Testis (tissue), 5 donors: ENCODE results near the gene SNAPC5. TPM values are rescaled to one million over a fixed set of nuclear protein-coding genes. Genes with fewer than 3 reads are reported as not detected.

Experiments used
- DNase-seq: peaks from one replicate; pipeline ENCODE4 v3.0.0-alpha.2; 2019
- H3K27ac ChIP-seq, 2 donors: fragments of 200-600 bp; sonication (generic); one replicate each; pipeline ENCODE4 v1.5.1; 2019
- H3K27me3 ChIP-seq: fragments of 200-600 bp; sonication (generic); one replicate; pipeline ENCODE4 v1.5.1; 2019
- H3K36me3 ChIP-seq: fragments of 200-600 bp; sonication (generic); one replicate; pipeline ENCODE4 v1.5.1; 2017; ENCODE audit warnings: low read depth; ENCODE audit errors: missing control alignments
- H3K4me1 ChIP-seq: fragments of 200-600 bp; sonication (generic); one replicate; pipeline ENCODE4 v1.5.1; 2019
- H3K4me3 ChIP-seq, 2 donors: fragments of 200-600 bp; sonication (generic); one replicate each; pipeline ENCODE4 v1.5.1; 2017 to 2019
- H3K9me3 ChIP-seq: fragments of 200-600 bp; sonication (generic); one replicate; pipeline ENCODE4 v1.5.1; 2017
- POLR2A ChIP-seq: fragments of 450-650 bp; IDR thresholded peaks from one replicate; pipeline ENCODE4 v1.6.1; 2017; ENCODE audit warnings: antibody characterized with exemption, mild to moderate bottlenecking, moderate library complexity
- WGBS, 2 donors: methylation state at CpG; one replicate each; pipeline ENCODE4 v1.1.5; 2018; 5-methylcytosine and 5-hydroxymethylcytosine counted together
- intact Hi-C: fragments of 100-400 bp; cut with DNase I; formaldehyde crosslinking; loops from one replicate; pipeline ENCODE4 v1.15.1; 2023; ENCODE audit warnings: low total_unique reads
- long read RNA-seq, 2 donors: transcript quantifications; one replicate each; lab custom pipeline, GENCODE V29; 2026
- polyA plus RNA-seq: library from polyadenylated mRNA; stranded (reverse); fragments of 350-450 nt; fragmentation: Illumina TruSeq; extraction: RNeasy Lipid Tissue Mini Kit (QIAGEN cat#74804); gene quantifications from one replicate; pipeline ENCODE4 v1.2.3, GENCODE V29; 2014; ENCODE audit warnings: low read depth, low replicate concordance; ENCODE audit not compliant: insufficient read depth
- total RNA-seq, 2 donors: library from RNA; depleted of rRNA; stranded (reverse); fragments of >200 nt; gene quantifications; one replicate each; pipeline ENCODE4 v1.2.3, GENCODE V29; 2016
- TF ChIP-seq, protein P1 (sequence below), 3 experiments: fragments of 450-650 bp in 2 of 3; fragments of 200-600 bp in 1 of 3; sonication (generic) in 1 of 3; IDR thresholded peaks; one replicate each; pipeline ENCODE4 v1.5.1; 2016 to 2019; ENCODE audit warnings: antibody characterized with exemption in 3 of 3, mild to moderate bottlenecking in 2 of 3, moderate library complexity in 1 of 3

Gene SNAPC5, protein sequence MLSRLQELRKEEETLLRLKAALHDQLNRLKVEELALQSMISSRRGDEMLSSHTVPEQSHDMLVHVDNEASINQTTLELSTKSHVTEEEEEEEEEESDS
- total RNA-seq (10 to 100 TPM; 30.7 to 45.4 TPM), polyA plus RNA-seq (73.9 TPM)
- long read RNA-seq, donor 1, transcript SNAPC5-202 (3 exons, 1,002 nt) = major isoform, 13 of 18 reads
- long read RNA-seq, donor 1, partial matches to known transcripts = 0 of 18 reads
- long read RNA-seq, donor 1, other reads (novel, unspliced or antisense) = 0 of 18 reads
- long read RNA-seq, donor 2, transcript SNAPC5-202 (3 exons, 1,002 nt) = major isoform, 7 of 11 reads
- long read RNA-seq, donor 2, partial matches to known transcripts = 0 of 11 reads
- long read RNA-seq, donor 2, other reads (novel, unspliced or antisense) = 0 of 11 reads

DNA sequence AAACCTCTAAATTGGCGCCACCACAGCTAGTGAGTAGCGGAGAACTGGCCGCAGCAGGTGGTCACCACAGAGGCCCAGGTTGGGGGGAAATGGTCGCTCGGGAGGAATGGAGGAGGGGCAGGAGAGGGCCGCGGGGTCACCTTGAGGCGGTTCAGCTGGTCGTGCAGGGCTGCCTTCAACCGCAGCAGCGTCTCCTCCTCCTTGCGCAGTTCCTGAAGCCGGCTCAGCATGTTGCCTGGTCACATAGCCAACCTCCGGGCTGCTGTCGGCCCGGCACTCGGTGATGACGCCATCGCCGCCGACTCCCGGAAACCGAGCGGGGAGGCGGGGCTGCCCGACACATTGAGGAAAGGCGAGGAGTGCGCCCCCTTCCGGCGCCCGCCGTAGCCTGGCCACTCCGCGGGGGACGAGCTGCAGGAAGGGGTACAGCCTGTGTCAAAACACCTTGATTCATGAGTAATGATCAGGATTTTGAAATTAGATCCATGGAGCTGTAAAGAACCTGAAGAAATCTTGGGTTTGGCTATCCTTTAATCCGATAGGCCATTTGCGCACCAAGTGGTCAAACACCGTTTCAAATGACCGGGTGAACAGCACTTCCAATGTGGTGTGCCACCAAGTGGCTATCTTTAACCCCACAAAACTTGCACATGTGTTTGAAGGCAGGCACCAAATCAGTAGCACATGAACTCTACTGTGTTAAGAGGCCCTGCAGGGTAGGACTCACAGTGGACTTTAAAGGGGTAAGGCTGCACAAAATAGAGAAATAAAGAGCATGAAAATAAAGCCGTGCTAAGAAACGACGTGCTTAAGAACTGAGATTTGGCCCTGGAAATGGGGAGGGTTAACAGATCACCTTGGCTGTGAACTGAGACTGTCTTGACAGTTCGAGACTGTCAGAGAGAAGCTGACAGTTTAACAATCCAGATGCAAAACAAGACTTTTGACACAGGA, at the start of gene SNAPC5:
SNAPC5 (minus strand) TSS at position 261 of the 954 bp plus-strand sequence; CDS start at position 230, 31 bp downstream.
- 8 to 14% methylated on average over 15 to 43 of the region's 43 CpGs for WGBS, 2 donors
- Histone ChIP-seq H3K9me3 (no peaks in the 10 kb centered on the region), H3K4me1 (peaks cover 13% of the 10 kb centered on the region), H3K27ac (peak within 1 kb of the TSS; percentile 64 to 77), H3K36me3 (no peaks in the 10 kb centered on the region), H3K4me3 (peak within 1 kb of the TSS; percentile 85 to 91), H3K27me3 (no peaks in the 10 kb centered on the region)
- no peak for TF ChIP-seq POLR2A
- TF ChIP-seq, protein P1, sequence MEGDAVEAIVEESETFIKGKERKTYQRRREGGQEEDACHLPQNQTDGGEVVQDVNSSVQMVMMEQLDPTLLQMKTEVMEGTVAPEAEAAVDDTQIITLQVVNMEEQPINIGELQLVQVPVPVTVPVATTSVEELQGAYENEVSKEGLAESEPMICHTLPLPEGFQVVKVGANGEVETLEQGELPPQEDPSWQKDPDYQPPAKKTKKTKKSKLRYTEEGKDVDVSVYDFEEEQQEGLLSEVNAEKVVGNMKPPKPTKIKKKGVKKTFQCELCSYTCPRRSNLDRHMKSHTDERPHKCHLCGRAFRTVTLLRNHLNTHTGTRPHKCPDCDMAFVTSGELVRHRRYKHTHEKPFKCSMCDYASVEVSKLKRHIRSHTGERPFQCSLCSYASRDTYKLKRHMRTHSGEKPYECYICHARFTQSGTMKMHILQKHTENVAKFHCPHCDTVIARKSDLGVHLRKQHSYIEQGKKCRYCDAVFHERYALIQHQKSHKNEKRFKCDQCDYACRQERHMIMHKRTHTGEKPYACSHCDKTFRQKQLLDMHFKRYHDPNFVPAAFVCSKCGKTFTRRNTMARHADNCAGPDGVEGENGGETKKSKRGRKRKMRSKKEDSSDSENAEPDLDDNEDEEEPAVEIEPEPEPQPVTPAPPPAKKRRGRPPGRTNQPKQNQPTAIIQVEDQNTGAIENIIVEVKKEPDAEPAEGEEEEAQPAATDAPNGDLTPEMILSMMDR (IDR thresholded peaks at IDR 0.05) = peak; percentile 96 to 100 (median 99)
- DNase-seq = peak; percentile 98
- intact Hi-C loops = loop anchor here (5.0 kb wide), 1 partner anchor 110 kb away; the partner anchor contains the start of gene MAP2K1

DNA sequence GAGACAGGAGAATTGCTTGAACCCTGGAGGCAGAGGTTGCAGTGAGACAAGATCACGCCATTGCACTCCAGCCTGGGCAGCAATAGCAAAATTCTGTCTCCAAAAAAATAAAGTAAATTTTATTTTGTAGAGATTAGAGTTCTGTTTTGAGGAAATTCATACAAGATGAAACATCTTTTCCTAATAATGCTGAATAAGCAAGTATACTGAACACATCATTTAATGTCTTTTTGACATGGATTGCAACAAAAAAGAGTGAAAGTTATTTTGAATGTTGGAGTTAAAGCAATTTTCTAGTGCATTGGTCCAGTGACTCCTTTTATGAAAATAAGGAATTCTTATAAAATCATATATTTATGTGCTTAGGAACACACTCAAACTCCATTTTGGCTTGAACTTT, 47.7 kb upstream of the SNAPC5 start:
- WGBS, 2 donors = 93 to 100% methylated on average over 1 of the region's 1 CpG

DNA sequence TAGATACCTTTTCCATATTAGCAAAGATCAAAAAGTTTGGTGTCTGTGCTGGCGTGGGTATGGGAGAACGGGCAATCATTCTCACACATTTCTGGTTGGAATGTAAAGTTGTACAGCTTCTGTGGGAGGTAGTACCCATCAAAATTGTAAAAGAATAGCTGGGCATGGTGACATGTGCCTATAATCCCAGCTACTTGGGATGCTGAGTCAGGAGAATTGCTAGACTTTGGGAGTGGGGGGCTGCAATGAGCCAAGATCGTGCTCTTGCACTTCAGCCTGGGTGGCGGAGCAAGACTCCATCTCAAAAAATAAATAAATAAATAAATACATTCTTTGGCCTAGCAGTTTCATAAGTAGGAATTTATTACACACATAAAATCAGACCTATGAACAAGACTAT, 45.3 kb upstream of the SNAPC5 start:
- DNase-seq = no peak
- no peaks in the 10 kb centered on the region for H3K27me3 ChIP-seq
- intact Hi-C loops = no loop called here
- H3K4me3 ChIP-seq = no peak overlapping the region
- WGBS, 2 donors = 95 to 99% methylated on average over 4 of the region's 4 CpGs
- TF ChIP-seq, protein P1 (IDR thresholded peaks at IDR 0.05) = no peak
- no peak for TF ChIP-seq POLR2A
- no peaks in the 10 kb centered on the region for H3K9me3 ChIP-seq
- H3K36me3 ChIP-seq = no peaks in the 10 kb centered on the region
- no peaks in the 10 kb centered on the region for H3K4me1 ChIP-seq
- no peak overlapping the region for H3K27ac ChIP-seq

More for the DNA sequence above, 47.7 kb upstream of the SNAPC5 start:
- Histone ChIP-seq H3K9me3 (no peaks in the 10 kb centered on the region), H3K27ac (no peak overlapping the region), H3K4me1 (no peaks in the 10 kb centered on the region), H3K36me3 (no peaks in the 10 kb centered on the region), H3K4me3 (no peak overlapping the region), H3K27me3 (no peaks in the 10 kb centered on the region)
- intact Hi-C loops = no loop called here
- TF ChIP-seq POLR2A = no peak
- TF ChIP-seq, protein P1 (IDR thresholded peaks at IDR 0.05) = no peak
- no peak for DNase-seq

DNA sequence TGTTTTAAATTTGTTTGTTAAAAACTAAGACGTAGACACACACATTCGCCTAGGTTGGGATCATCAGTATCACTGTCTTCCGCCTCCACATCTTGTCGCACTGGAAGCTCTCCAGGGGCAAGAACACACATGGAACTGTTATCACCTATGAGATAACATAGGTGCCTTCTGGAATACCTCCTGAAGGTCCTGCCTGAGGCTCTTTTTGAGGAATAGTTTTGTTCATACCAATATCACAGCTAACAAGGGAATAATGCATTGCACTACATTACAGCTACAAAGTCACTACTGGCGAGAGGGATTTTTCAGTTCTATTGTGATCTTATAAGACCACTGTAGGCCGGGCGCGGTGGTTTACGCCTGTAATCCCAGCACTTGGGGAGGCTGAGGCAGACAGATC, 37.5 kb upstream of the SNAPC5 start:
- no peaks in the 10 kb centered on the region for H3K4me1 ChIP-seq
- H3K36me3 ChIP-seq = no peaks in the 10 kb centered on the region
- no peak overlapping the region for H3K27ac ChIP-seq
- intact Hi-C loops = no loop called here
- WGBS, 2 donors = 95 to 98% methylated on average over 9 of the region's 9 CpGs
- no peak overlapping the region for H3K4me3 ChIP-seq
- H3K27me3 ChIP-seq = no peaks in the 10 kb centered on the region
- TF ChIP-seq POLR2A = no peak
- TF ChIP-seq, protein P1 (IDR thresholded peaks at IDR 0.05) = no peak
- DNase-seq = no peak
- no peaks in the 10 kb centered on the region for H3K9me3 ChIP-seq
